NCI-H774 (cell line): ENCODE data around the gene SAC3D1.
A peak's percentile ranks its signal among the peaks of the same experiment; 100 is the strongest.
"Not testable (repeated sequence)": the region's sequence is repeated elsewhere in the genome, so short reads cannot be mapped to it uniquely, and the experiment has no call there.

Experiments
- DNase-seq: peaks from one replicate; lab custom pipeline; 2025; lab: John Stamatoyannopoulos, UW

Gene SAC3D1

DNA sequence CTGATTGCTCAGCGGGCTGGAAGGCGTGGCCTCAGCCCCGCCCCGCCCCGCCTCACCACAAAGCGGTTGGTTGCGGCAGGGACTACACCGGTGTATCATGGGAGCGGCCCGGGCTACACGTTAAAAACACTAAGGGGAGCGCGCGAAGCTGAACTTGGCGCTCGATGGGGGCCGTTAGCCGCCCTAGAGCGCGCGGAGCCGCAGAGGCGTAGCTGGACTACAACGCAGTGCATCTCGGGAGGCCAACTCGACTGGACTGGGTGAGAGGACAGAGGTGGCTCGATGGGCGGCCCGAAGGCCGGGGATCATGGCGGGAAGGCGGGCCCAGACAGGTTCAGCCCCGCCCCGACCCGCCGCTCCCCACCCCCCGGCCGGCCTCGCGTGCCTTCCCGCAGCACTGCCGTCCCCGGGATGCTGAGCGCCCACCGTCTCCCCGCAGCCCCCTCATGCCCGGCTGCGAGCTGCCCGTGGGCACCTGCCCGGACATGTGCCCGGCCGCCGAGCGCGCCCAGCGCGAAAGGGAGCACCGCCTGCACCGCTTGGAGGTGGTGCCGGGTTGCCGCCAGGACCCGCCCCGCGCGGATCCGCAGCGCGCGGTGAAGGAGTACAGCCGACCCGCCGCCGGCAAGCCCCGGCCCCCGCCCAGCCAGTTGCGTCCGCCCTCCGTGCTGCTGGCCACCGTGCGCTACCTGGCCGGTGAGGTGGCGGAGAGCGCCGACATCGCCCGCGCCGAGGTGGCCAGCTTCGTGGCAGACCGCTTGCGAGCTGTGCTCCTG, at the start of gene SAC3D1:
TSS of gene SAC3D1 (plus strand) at position 364 of the 776 bp plus-strand sequence. CDS start at position 447, 83 bp downstream.
- peak; percentile 96 for DNase-seq

DNA sequence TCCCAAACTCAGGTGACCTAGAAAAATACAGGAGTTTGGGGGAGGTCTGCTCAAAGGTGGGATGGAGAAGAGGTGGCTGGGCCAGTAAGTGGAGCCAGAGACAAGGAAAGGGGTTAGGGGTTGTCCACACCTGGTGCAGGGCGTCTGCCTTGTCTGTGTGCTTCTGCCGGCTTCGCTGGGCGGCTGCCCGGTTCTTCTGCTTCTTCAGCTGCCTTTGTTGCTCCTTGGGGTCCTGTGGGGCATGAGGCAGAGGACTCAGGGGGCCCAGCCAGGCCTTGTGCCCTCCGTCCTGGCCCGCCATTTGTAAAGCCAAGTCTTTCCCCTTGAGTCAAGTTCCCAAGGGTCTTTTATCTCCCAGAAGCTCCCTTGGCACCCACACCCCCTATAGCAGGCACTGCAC, 46.7 kb upstream of the SAC3D1 start:
- no peak for DNase-seq

DNA sequence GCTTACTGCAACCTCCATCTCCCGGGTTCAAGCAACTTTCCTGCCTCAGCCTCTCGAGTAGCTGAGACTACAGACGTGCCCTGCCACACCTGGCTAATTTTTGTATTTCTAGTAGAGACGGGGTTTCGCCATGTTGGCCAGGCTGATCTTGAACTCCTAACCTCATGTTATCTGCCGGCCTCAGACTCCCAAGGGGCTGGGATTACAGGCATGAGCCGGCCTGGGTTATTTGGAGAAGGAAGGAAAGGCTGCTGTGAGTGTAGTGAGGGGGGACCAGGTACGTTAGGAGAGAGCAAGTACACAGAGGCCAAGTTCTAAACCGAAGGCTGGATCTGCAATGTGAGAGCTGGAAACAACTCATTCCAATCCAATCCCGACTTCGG, 44.7 kb upstream of the SAC3D1 start:
- no peak for DNase-seq

DNA sequence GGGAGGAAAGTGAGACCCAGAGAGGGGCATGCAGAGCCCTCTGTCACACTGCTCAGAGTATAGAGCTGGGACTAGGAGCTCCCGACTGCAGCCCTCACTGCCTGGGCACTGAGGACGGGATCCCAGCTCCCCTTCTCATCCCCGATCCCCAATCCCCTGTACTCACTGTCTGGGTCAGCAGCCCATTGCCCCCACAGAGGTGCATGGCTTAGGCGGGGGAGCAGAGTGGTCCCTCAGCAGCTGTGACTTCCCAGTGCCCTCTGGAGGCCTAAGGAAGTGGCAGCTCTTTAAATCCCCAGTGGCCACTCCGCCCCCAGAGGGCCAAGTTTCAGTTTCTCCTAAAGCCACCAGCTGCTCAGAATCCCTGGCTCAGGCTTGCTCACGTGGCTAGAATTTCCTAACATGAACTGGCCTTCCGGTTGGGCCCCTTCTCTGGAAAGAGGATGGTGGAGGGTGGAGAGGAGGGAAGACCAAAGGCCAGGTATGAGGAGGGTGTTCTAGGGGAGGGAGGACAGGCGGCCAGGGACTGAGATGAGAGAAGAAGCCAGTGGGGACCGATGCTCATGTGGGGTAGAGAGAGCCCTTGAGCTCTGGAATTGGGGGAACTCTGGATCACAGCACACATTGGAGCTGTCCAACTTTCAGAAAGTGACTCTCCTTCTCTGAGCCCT, 44.2 kb upstream of the SAC3D1 start, which contains the start of gene BATF2:
TSS of gene BATF2 (minus strand) at position 262 of the 671 bp plus-strand sequence. CDS start at position 205, 57 bp downstream.
- peak; percentile 51 for DNase-seq

GRCh38 chr11:64998141-64998540, 42.9 kb upstream of the SAC3D1 start:
- peak; percentile 2 for DNase-seq

DNA sequence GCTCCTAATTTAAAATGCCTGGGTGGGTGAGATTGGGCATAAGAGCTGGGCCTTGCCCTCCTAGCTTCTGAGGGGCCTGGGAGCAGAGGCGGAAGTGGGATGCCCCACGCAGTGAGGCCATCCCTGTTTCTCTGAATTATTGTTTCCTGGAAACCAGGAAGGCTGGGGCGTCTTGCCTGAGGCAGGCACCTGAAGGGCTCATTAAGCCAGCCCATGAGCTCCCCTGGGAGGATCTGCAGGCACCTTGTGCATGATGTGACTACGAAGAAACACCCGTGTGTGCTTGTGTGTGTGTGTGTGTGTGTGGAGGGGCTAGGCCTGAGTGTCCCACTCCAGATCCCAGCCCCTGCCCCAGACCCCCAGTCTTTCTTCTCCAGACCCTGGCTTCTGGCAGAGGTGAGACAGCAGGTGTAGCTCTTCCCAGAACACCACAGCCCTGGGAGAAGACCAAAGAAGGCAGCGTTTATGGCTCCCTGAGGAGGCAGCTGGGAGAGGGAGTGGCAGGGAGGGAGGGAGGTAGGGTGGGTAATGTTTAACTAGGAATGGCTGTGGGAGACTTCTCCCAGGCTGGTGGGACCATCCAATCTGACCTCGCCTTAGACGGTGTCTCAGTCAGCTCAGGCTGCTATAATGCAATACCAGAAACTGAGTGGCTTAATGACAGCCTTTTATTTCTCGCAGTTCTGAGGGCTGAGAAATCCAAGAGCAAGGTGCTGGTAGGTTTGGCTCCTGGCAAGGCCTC, 42.1 kb upstream of the SAC3D1 start:
- DNase-seq = no peak

DNA sequence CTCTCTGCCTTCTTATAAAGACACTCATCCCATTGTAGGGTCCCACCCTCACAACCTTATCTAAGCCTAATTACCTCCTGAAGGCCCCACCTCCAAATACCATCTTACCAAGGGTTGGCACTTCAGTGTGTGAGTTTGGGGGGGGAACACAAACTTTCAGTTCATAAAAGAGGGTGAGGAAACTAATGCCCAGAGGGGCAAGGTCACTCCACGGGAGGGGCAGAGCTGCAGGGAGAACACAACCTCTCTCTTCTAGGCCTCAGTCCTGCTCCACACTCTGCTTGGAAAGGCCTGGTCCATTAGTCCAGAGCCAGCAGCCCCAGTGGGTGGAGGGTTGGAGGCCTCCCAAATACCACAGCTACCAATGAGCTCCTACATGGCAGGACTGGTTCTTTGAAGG, 41.5 kb upstream of the SAC3D1 start:
- DNase-seq = no peak

GRCh38 chr11:65002706-65003105, 38.3 kb upstream of the SAC3D1 start:
- no peak for DNase-seq

DNA sequence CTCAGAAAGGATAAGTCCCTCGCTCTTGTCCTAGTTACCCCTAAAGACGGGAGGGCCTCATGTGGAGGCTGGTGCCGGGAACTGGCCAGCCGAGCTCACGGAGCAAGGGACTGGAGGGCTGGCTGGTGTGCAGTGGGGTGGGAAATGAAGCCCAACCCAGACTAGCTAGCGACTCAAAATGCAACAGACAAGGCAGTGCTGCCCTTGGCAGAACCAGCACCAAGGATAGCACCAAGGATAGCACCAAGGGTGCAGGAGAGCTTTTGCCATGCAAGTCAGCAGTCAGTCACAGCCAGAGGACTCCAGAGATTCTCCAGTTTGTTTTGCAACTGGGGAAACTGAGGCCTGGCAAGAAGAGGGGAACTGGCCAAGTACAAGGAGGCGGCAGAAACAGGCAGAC, 37.7 kb upstream of the SAC3D1 start:
- no peak for DNase-seq

GRCh38 chr11:65003968-65004367, 37.0 kb upstream of the SAC3D1 start:
- DNase-seq = not testable (repeated sequence)

DNA sequence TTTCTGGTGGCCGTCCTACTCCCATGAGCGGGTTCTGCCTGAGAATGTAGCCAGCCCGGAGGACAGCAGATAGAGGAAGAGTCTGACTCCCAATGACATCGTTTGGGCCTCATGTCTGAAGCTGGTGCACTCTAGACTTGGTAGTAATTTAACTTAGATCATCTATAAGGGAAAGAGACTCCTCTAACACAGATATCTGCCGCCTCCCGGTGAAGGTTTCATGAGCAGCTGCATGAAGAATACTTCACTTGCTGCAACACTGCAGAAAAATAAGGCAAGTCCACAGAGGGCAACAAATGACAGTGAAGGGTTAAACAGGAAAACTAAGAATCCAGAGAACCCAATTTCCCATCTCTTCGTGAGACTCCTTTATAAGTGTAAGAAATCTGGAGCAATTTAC, 33.0 kb upstream of the SAC3D1 start:
- DNase-seq = no peak

GRCh38 chr11:65008873-65009272, 32.1 kb upstream of the SAC3D1 start:
- no peak for DNase-seq

DNA sequence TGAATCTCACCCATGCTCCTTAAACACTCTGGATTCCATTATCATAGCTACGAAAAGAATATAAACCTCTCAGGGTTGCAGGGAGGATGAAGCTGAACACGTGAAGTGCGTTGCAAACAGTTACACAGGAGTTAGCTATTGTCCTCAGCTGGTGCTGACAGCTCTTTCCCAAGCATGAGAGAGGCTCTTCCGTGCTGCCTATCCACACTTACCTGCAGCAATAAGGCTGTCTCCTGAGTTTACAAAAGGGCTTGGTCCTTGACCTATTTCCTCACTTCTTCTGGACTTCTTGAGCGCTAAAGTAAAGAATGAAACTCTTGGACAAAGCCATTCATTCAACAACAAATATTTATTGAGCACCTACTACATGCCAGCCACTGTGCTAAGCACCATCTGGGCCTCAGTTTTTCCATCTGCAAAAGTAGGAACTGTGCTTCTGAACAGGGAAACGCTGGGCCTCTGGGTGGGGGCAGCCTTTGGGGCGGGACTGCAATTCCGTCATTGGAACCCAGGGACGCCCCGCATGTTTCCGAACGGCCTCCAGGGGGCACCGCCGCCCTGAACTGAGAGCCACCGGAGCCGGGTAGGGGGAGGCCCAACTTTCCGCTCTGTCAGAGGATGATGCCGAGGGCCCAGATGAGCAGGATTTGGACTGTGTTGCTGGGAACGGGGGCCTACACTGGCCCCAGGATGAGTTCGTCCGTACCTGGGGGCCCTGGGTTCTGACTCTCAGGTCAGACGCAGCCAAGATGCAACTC, 27.7 kb upstream of the SAC3D1 start:
- DNase-seq = peak; percentile 82

DNA sequence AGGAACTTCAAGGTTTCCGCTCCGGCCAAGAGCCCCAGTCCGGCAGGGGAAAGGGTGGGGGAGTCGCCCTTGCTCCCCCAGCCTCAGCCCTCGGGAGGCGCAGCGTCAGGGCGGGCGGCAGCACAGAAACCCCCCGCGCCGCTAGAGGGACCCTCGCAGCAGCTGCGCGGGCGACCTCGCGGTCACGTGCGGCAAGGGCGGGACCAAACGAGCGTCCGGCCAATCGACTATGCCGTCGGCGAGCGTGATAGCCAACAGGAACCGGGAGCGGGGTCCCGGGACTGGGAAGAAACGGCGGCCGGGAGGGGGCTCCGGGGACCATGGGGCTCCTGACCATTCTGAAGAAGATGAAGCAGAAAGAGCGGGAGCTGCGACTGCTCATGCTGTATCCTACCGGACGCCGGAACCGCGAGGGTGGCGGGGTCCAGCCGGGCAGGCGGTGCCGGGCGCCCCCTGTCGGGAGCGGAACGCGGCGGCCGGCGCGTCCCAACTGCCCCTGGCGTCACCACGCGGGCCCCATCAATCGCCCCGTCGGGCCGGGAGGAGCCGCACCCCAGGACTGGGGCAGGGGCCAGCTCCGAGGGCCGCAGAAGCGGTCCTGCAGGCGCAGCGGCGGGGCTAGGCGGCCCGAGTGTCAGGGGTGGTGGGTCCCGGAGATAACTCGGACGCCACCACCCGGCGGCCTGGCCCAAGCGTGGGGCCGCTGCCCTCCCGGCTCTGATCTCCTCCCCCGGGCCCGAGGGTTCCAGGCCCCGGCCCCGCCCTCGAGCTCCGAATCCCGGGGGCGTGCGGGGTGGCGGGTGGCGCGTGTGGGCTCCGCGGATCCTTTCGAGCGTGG, 26.9 kb upstream of the SAC3D1 start, which contains the start of gene ARL2:
TSS of gene ARL2 (plus strand) at position 273 of the 838 bp plus-strand sequence. CDS start at position 321, 48 bp downstream.
- DNase-seq = peak; percentile 84

- no peak for DNase-seq
Observed at GRCh38 chr11:65014726-65015227, 26.2 kb upstream of the SAC3D1 start.

DNA sequence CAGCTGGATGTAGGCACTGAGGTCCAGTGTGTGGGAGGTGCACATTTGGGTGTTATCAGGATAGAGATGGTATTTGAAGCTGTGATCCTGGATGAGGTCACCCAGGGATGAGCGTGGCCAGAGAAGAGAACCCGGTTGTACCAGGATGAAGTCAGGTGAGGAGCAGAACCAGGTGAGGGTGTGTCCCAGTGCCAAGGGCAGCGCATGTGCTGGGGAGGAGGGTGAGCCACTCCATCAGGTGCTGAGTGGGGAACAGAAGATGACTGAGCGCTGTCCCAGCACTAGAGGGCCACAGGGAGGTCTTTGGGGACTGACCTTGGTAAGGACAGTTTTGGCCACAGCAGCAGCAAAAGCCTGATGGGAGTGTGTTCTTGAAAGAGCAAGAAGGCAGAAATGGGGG, 24.3 kb upstream of the SAC3D1 start:
- DNase-seq = no peak

DNA sequence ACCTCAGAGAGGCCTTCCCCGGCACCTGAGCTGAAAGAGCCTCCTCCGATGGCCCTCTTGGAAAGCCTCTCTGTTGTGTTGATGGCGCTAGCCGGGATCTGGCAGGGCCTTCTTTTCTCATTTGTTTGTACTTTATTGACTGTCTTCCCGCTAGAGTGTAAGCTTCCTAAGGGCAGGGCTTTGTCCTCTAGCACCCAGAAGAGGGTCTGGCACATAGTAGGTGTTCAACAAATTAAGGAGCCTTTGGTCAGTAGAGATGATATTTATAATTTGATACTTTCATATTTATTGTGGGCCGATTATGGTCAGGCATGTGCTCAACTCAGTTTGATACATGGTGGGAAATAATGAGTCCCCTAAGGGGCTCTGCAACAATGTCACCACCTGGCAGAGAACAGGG, 23.1 kb upstream of the SAC3D1 start:
- DNase-seq = no peak

DNA sequence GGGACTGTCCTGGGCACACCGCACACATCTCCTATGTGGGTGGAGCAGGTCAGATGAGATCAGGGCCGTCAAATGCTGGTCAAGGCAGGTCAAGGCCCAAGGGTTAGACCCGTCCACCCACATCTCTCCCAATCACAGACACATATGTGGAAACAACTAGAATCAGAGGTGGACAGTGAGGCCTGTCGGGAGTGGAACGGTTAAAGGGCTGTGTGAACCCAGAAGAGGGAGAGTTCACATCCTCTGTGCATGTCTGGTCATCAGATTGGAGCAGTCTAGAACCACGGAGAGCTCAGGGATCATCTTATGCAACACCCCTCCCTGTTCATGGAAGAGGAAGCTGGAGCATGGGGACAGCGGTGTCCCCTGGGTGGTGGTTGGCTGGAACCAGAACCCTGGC, 21.2 kb upstream of the SAC3D1 start:
- DNase-seq = no peak

GRCh38 chr11:65021003-65021402, 20.0 kb upstream of the SAC3D1 start:
- no peak for DNase-seq

DNA sequence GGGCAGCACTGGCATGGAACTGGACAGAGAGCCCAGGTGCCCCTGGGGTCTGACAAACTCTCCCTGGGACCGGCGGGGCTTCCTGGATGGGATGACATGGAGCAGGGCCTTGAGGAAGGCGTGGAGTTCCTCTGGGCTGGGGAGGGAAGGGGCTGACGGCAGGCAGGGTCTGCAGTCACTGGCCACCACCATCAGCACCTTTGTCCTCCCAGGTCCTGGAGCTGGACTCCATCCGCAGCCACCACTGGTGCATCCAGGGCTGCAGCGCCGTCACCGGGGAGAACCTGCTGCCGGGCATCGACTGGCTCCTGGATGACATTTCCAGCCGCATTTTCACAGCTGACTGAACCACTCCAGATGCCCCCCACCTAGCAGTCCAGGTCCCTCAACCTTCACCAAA, 19.5 kb upstream of the SAC3D1 start:
- no peak for DNase-seq

DNA sequence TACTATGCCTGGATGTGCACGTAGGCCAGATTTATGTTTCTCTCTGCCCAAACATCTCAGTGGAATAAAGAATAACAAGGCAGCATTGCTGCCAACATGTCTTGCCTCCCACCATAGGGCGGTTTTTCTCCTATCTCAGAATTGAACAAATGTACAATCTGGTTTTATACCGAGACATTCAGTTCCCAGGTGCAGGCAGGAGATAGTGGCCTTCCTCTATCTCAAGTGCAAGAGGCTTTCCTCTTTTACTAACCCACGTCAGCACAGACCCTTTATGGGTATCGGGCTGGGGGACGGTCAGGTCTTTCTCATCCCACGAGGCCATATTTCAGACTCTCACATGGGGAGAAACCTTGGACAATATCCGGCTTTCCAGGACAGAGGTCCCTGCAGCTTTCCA, 17.5 kb upstream of the SAC3D1 start:
- not testable (repeated sequence) for DNase-seq
